AG09319 (cell line): Measurements from ENCODE around the gene FBXO24.
A peak's percentile ranks its signal among the peaks of the same experiment; 100 is the strongest.

Experiments
- DNase-seq: peaks from one replicate; pipeline ENCODE4 v3.0.0-alpha.2; 2010; ENCODE audit warnings: low read depth; ENCODE audit errors: extremely low read depth
- CTCF ChIP-seq: IDR thresholded peaks from 2 replicates; pipeline ENCODE4 v1.5.1; 2011; ENCODE audit warnings: low read depth, mild to moderate bottlenecking, inconsistent platforms, low read length, moderate library complexity

The FBXO24 gene

GRCh38 chr7:100604028-100604975, 18.2 kb downstream of the FBXO24 start:
- TF ChIP-seq CTCF: peak; percentile 29
- DNase-seq: no peak

- no peak for DNase-seq
Measured at GRCh38 chr7:100604976-100605911, 19.1 kb downstream of the FBXO24 start.

GRCh38 chr7:100606313-100606712, 20.2 kb downstream of the FBXO24 start:
- no peak for DNase-seq
- no peak for TF ChIP-seq CTCF

More at GRCh38 chr7:100604976-100605911, 19.1 kb downstream of the FBXO24 start:
- TF ChIP-seq CTCF: no peak

GRCh38 chr7:100607111-100607510, 21.0 kb downstream of the FBXO24 start:
- no peak for TF ChIP-seq CTCF
- DNase-seq: no peak

GRCh38 chr7:100609958-100610357, 23.8 kb downstream of the FBXO24 start:
- no peak for TF ChIP-seq CTCF
- no peak for DNase-seq

GRCh38 chr7:100611983-100612729, 26.0 kb downstream of the FBXO24 start, which contains the start of gene MOSPD3:
Gene MOSPD3 (plus strand): TSS chr7:100612540. CDS start chr7:100612792, 252 bp downstream.
- peak; percentile 97 for DNase-seq
- no peak for TF ChIP-seq CTCF
